ENCODE measurements around the gene RPS15.

The RPS15 gene

DNA sequence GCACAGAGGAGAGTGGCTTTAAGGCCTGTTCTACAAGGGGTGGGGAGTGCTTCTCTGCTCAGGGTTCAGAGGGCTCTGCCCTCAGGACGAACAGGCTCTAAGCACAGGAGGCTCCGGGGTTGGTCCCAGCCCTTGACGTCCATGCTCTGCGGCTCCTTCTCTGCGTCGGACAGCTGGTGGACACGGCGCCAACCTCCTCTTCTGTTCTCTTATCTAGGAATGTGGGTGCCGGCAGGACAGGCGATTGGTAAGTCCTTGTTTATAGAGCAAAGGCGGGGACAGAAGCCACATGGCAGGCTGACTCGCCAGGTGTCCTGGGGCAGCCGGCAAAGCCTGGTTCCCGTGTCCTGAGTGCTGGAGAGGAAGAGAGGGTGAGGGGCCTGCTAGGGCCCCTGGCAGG lies 8.4 kb upstream of the RPS15 start:
- DNase-seq (ENCODE audit: low read depth): no peak
- TF ChIP-seq CTCF (IDR thresholded peaks at IDR 0.05; ENCODE audit: control insufficient read depth, insufficient read depth, low read depth, low read length, missing control alignments): no peak

DNA sequence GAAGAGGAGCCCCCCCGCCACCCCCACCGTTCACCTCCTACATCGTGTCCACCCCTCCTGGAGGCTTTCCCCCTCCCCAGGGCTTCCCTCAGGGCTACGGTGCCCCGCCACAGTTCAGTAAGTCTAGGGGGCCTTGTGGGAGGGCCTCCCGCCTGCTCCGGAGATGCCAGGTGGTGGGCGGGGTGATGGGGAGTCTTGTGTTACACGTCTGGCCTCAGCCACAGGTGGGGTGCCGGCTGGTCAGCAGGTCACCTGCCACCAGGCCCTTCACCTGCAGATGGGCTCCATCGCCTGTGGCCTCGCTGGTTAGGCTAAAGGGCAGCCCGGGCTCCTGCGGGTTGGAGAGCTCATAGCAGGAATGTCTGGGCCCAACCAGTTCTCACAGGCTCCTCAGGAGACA lies 8.0 kb upstream of the RPS15 start:
- DNase-seq (ENCODE audit: low read depth): no peak
- no peak for TF ChIP-seq CTCF (IDR thresholded peaks at IDR 0.05; ENCODE audit: control insufficient read depth, insufficient read depth, low read depth, low read length, missing control alignments)
- no peak overlapping the region for H3K4me3 ChIP-seq (ENCODE audit: control insufficient read depth, low read depth, low read length)

More for the DNA sequence above, 8.4 kb upstream of the RPS15 start:
- H3K4me3 ChIP-seq (ENCODE audit: control insufficient read depth, low read depth, low read length): no peak overlapping the region

DNA sequence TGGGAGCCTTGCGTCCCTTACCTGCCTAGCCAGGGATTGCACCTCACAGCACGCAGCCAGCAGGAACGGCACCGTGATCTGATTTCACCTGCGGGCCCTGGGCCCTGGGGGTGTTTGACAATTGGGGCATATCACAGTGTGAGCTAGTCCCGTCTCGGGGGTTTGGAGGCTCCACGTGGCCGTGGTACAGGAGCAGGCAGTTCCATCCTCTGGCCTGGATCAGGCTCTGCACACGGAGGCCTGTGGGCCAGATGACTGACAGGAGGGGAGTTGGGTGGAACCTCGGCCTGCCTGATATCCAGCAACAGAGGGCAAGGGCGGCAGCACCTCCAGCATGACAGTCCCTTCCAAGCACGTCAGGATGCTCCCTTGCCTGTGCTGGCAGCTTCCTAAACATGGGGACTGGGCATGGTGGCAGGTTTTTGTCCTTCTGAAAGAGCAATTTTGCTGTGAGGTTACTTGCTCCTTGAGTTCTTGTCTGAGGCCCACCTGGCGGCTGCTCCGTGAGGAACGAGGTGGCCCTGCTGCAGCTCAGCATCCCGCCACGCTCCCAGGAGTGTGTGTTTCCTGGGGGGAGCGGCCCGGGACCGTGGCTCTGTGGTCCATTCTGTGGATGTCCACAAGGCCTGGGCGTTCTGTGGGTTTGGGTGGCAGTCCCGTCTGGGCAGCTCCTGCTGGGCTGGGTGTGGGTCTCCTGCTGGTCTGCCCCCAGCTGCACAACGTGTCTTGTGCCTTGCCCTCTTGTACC lies 6.3 kb upstream of the RPS15 start:
- H3K4me3 ChIP-seq (ENCODE audit: control insufficient read depth, low read depth, low read length): no peak overlapping the region
- no peak for DNase-seq (ENCODE audit: low read depth)
- no peak for TF ChIP-seq CTCF (IDR thresholded peaks at IDR 0.05; ENCODE audit: control insufficient read depth, insufficient read depth, low read depth, low read length, missing control alignments)

DNA sequence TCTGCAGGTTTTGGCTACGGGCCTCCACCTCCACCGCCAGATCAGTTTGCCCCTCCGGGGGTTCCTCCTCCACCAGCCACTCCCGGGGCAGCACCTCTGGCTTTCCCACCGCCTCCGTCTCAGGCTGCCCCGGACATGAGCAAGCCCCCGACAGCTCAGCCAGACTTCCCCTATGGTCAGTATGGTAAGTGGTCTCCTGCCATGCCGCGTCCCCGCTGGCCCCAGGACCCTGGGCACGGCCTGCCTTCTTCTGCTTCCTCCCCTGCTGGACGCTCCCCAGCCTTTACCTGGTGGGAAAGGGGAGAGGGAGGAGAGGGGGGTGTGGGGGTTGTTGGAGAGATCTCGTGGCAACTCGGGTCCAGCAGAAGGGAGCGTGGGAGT lies 5.7 kb upstream of the RPS15 start:
- TF ChIP-seq CTCF (IDR thresholded peaks at IDR 0.05; ENCODE audit: control insufficient read depth, insufficient read depth, low read depth, low read length, missing control alignments): no peak
- H3K4me3 ChIP-seq (ENCODE audit: control insufficient read depth, low read depth, low read length): no peak overlapping the region
- no peak for DNase-seq (ENCODE audit: low read depth)

GRCh38 chr19:1433119-1434039 lies 4.8 kb upstream of the RPS15 start:
- TF ChIP-seq CTCF (IDR thresholded peaks at IDR 0.05; ENCODE audit: control insufficient read depth, insufficient read depth, low read depth, low read length, missing control alignments): no peak
- DNase-seq (ENCODE audit: low read depth): no peak
- H3K4me3 ChIP-seq (ENCODE audit: control insufficient read depth, low read depth, low read length): no peak overlapping the region

DNA sequence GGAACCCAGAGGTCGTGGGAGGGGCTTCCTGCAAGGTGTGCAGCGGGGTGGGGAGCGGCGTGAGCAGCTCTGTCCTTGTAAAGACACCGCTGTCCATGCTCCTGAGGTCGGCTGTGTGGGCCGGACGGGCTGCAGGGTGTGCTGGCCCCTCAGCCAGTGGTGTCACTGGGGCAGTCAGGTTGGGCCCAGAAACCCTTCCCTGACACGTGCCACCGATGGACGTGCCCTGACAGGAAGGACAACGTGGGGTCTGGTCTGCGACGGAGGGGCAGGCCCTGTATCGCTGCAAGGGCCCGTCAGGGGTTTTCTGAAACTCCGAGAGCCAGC lies 4.2 kb upstream of the RPS15 start:
- no peak overlapping the region for H3K4me3 ChIP-seq (ENCODE audit: control insufficient read depth, low read depth, low read length)
- TF ChIP-seq CTCF (IDR thresholded peaks at IDR 0.05; ENCODE audit: control insufficient read depth, insufficient read depth, low read depth, low read length, missing control alignments): no peak
- DNase-seq (ENCODE audit: low read depth): no peak
